Colonic mucosa (tissue), 4 donors: ENCODE data around the gene SCN10A. TPM values are rescaled to one million over a fixed set of nuclear protein-coding genes. Genes with fewer than 3 reads are reported as not detected.

Experiments used
- DNase-seq: peaks from one replicate; pipeline ENCODE4 v3.0.0-alpha.2; 2020
- H3K27ac ChIP-seq: fragments of 200-600 bp; one replicate; pipeline ENCODE4 v1.8.0; 2021
- H3K27me3 ChIP-seq: fragments of 200-600 bp; one replicate; pipeline ENCODE4 v1.8.0; 2021
- H3K36me3 ChIP-seq: fragments of 200-600 bp; one replicate; pipeline ENCODE4 v1.8.0; 2021
- H3K4me1 ChIP-seq: fragments of 200-600 bp; one replicate; pipeline ENCODE4 v1.8.0; 2021; ENCODE audit warnings: mild to moderate bottlenecking
- H3K4me3 ChIP-seq: fragments of 200-600 bp; one replicate; pipeline ENCODE4 v1.8.0; 2021
- H3K9ac ChIP-seq, 2 donors: one replicate each; pipeline ENCODE4 v1.7.0; 2013; ENCODE audit warnings: control low read depth in 2 of 2, low read depth in 2 of 2, low read length in 2 of 2
- H3K9me3 ChIP-seq: fragments of 200-600 bp; one replicate; pipeline ENCODE4 v1.8.0; 2021
- intact Hi-C: fragments of 100-400 bp; cut with DNase I; formaldehyde crosslinking; loops from one replicate; pipeline ENCODE4 v1.14.1; 2022
- total RNA-seq, 2 donors: library from RNA; stranded (reverse); fragmentation: NEBNext Ultra II Directional in 1 of 2; extraction: Animal tissue kit (Norgen Biotek cat#: 25700) in 1 of 2; gene quantifications; one replicate each; pipeline ENCODE4 v1.2.1, GENCODE V29; 2021
- TF ChIP-seq, protein P1 (sequence below): fragments of 200-600 bp; IDR thresholded peaks from one replicate; pipeline ENCODE4 v1.8.0; 2022; ENCODE audit warnings: antibody characterized with exemption, mild to moderate bottlenecking
- donor health status: healthy.
- donor health status: DM: no; HTN: no; CAD: no.
- donor health status: DM: no; HTN: no; CAD: no.

The SCN10A gene
- total RNA-seq, 2 donors from 2014 or later = not detected

DNA sequence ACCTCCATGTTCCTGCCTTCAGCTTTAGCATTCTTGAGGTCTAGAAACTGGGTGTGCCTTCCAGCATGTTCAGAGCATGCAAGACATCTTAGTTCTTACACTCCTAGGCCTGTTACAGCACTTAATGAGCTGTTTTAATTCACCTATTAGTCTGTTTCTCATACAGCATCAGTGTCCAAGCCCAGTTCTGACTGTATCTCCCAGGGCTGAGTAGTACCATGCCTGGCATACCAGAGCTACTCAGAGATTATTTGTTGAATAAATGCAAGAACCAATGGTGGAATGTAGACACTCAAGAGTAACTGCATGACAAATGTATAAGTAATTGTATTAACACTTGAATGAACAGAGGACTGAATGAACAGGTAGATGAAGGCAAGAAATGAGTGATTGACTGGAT is 104.7 kb downstream of the SCN10A start:
- no peak overlapping the region for H3K27ac ChIP-seq
- TF ChIP-seq, protein P1, sequence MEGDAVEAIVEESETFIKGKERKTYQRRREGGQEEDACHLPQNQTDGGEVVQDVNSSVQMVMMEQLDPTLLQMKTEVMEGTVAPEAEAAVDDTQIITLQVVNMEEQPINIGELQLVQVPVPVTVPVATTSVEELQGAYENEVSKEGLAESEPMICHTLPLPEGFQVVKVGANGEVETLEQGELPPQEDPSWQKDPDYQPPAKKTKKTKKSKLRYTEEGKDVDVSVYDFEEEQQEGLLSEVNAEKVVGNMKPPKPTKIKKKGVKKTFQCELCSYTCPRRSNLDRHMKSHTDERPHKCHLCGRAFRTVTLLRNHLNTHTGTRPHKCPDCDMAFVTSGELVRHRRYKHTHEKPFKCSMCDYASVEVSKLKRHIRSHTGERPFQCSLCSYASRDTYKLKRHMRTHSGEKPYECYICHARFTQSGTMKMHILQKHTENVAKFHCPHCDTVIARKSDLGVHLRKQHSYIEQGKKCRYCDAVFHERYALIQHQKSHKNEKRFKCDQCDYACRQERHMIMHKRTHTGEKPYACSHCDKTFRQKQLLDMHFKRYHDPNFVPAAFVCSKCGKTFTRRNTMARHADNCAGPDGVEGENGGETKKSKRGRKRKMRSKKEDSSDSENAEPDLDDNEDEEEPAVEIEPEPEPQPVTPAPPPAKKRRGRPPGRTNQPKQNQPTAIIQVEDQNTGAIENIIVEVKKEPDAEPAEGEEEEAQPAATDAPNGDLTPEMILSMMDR = no peak
- no peak overlapping the region for H3K9ac ChIP-seq
- no peak overlapping the region for H3K4me3 ChIP-seq
- H3K9me3 ChIP-seq = no peaks in the 10 kb centered on the region
- no peaks in the 10 kb centered on the region for H3K27me3 ChIP-seq
- DNase-seq = no peak
- H3K36me3 ChIP-seq = no peaks in the 10 kb centered on the region
- intact Hi-C loops = no loop called here
- no peaks in the 10 kb centered on the region for H3K4me1 ChIP-seq

DNA sequence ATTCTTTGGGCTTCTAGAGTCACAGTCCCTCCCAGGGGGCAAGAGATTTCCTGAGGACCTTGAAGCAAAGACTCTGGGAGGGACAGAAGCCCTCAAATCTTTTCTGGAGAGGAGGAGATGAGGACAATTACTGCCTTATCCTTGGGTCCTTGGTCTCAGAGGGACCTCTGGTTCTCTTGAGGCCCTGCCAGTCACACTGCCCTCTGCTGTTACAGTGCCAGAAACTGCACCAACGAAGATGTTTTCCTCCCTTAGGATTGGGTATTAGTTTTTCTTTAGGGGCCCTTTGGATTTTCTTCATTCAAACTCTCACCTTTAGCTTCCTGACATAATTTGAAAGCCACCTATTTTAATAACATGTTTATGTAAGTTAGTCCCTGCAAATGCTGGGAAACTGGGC is 108.3 kb downstream of the SCN10A start:
- H3K4me3 ChIP-seq = no peak overlapping the region
- DNase-seq = no peak
- intact Hi-C loops = no loop called here
- H3K27ac ChIP-seq = no peak overlapping the region
- no peaks in the 10 kb centered on the region for H3K4me1 ChIP-seq
- H3K9ac ChIP-seq = no peak overlapping the region
- H3K27me3 ChIP-seq = no peaks in the 10 kb centered on the region
- TF ChIP-seq, protein P1 = no peak
- H3K9me3 ChIP-seq = no peaks in the 10 kb centered on the region
- no peaks in the 10 kb centered on the region for H3K36me3 ChIP-seq

GRCh38 chr3:38706961-38707360 is 109.1 kb downstream of the SCN10A start:
- no peak for DNase-seq
- H3K27ac ChIP-seq = no peak overlapping the region
- no peak overlapping the region for H3K4me3 ChIP-seq
- TF ChIP-seq, protein P1 = no peak
- H3K4me1 ChIP-seq = no peaks in the 10 kb centered on the region
- no peaks in the 10 kb centered on the region for H3K27me3 ChIP-seq
- no peaks in the 10 kb centered on the region for H3K9me3 ChIP-seq
- intact Hi-C loops = no loop called here
- H3K9ac ChIP-seq = no peak overlapping the region
- H3K36me3 ChIP-seq = no peaks in the 10 kb centered on the region

DNA sequence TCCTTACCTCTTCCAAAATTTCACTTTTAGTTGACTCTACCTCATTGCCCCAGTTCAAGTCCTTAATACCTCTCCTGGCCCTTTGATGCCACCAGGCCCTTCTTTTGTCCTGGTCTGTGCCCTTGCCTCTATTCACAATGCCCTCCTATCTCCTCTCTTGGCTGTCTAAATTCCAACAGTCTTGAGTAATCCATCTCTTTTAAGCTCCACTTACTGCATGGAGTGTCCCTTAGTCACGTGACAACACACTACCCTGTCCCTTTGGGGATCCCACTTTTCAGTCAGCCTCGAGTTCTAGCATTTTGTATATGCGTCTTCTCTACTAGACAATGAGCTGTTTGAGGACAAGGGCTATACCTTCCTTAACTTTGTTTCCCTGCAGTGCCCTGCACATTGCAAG is 113.8 kb downstream of the SCN10A start:
- no peak for DNase-seq
- Histone ChIP-seq H3K36me3 (no peaks in the 10 kb centered on the region), H3K4me3 (no peak overlapping the region), H3K9ac (no peak overlapping the region), H3K27me3 (no peaks in the 10 kb centered on the region), H3K9me3 (no peaks in the 10 kb centered on the region), H3K27ac (no peak overlapping the region), H3K4me1 (no peaks in the 10 kb centered on the region)
- TF ChIP-seq, protein P1 = no peak
- intact Hi-C loops = no loop called here

GRCh38 chr3:38698760-38699159 is 117.3 kb downstream of the SCN10A start:
- no peak overlapping the region for H3K9ac ChIP-seq
- no peak overlapping the region for H3K4me3 ChIP-seq
- no peaks in the 10 kb centered on the region for H3K36me3 ChIP-seq
- DNase-seq = no peak
- H3K9me3 ChIP-seq = no peaks in the 10 kb centered on the region
- TF ChIP-seq, protein P1 = no peak
- intact Hi-C loops = no loop called here
- no peak overlapping the region for H3K27ac ChIP-seq
- no peaks in the 10 kb centered on the region for H3K27me3 ChIP-seq
- no peaks in the 10 kb centered on the region for H3K4me1 ChIP-seq

DNA sequence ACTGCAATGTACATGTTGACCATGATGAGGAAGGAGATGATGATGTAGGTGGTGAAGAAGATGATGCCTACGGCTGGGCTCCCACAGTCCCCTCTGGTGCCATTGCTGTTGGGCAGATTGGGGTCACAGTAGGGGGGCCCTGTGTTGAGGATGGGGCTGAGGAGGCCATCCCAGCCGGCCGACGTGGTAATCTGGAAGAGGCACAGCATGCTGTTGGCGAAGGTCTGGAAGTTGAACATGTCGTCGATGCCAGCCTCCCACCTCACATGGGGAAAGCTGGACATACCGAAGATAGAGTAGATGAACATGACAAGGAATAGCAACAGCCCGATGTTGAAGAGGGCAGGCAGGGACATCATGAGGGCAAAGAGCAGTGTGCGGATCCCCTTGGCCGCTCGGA is 118.0 kb downstream of the SCN10A start:
- TF ChIP-seq, protein P1 = no peak
- intact Hi-C loops = no loop called here
- Histone ChIP-seq H3K9ac (no peak overlapping the region), H3K9me3 (no peaks in the 10 kb centered on the region), H3K27ac (no peak overlapping the region), H3K4me3 (no peak overlapping the region), H3K36me3 (no peaks in the 10 kb centered on the region), H3K4me1 (no peaks in the 10 kb centered on the region), H3K27me3 (no peaks in the 10 kb centered on the region)
- DNase-seq = no peak
